Measurements from ENCODE around the gene PCGF1.

- no peak for TF ChIP-seq CTCF (IDR thresholded peaks at IDR 0.05; ENCODE audit: insufficient read depth, low read length)
- no peak for TF ChIP-seq POLR2AphosphoS5 (IDR thresholded peaks at IDR 0.05; ENCODE audit: low read depth)
- no peak for TF ChIP-seq REST (IDR thresholded peaks at IDR 0.05; ENCODE audit: insufficient replicate concordance, low read depth)
Observed at GRCh38 chr2:74495440-74495839, 12.1 kb downstream of the PCGF1 start.

Data from HL-60 (cell line).